Measurements from ENCODE around the gene DCUN1D2.

- TF ChIP-seq, protein P1, sequence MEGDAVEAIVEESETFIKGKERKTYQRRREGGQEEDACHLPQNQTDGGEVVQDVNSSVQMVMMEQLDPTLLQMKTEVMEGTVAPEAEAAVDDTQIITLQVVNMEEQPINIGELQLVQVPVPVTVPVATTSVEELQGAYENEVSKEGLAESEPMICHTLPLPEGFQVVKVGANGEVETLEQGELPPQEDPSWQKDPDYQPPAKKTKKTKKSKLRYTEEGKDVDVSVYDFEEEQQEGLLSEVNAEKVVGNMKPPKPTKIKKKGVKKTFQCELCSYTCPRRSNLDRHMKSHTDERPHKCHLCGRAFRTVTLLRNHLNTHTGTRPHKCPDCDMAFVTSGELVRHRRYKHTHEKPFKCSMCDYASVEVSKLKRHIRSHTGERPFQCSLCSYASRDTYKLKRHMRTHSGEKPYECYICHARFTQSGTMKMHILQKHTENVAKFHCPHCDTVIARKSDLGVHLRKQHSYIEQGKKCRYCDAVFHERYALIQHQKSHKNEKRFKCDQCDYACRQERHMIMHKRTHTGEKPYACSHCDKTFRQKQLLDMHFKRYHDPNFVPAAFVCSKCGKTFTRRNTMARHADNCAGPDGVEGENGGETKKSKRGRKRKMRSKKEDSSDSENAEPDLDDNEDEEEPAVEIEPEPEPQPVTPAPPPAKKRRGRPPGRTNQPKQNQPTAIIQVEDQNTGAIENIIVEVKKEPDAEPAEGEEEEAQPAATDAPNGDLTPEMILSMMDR (IDR thresholded peaks at IDR 0.05): no peak
- TF ChIP-seq POLR2A (IDR thresholded peaks at IDR 0.05) (no peak), POLR2AphosphoS5 (IDR thresholded peaks at IDR 0.05) (no peak)
Observed at GRCh38 chr13:113443991-113444390, 46.5 kb downstream of the DCUN1D2 start.

Data from breast epithelium (tissue), 3 donors.